ENCODE results near the gene SMLR1. TPM values are rescaled to one million over a fixed set of nuclear protein-coding genes. Genes with fewer than 3 reads are reported as not detected.
"Not testable (repeated sequence)": the region's sequence is repeated elsewhere in the genome, so short reads cannot be mapped to it uniquely, and the experiment has no call there.

Gene SMLR1
- total RNA-seq, 1 donor = not detected

- Histone ChIP-seq H3K9me3 (ENCODE audit: low read depth, low read length) (no peaks in the 10 kb centered on the region), H3K36me3 (ENCODE audit: insufficient read depth, low read length) (no peaks in the 10 kb centered on the region), H4K20me1 (ENCODE audit: insufficient read depth, low read length) (no peaks in the 10 kb centered on the region), H3K4me2 (ENCODE audit: insufficient read depth, low read length) (no peak overlapping the region), H3K4me3 (ENCODE audit: insufficient read depth, low read length) (no peak overlapping the region), H3K79me2 (ENCODE audit: insufficient read depth, low read length) (no peaks in the 10 kb centered on the region), H3K27ac (ENCODE audit: low read depth, low read length) (no peak overlapping the region), H3K27me3 (ENCODE audit: insufficient read depth, low read length) (no peaks in the 10 kb centered on the region), H3K4me1 (ENCODE audit: insufficient read depth, low read length) (peaks cover 6% of the 10 kb centered on the region), H2AFZ (ENCODE audit: low read length) (no peak overlapping the region)
- TF ChIP-seq CTCF (IDR thresholded peaks at IDR 0.05; ENCODE audit: extremely low read depth, low read depth, low read length) = no peak
- DNase-seq (ENCODE audit: insufficient read length, low spot score, missing footprints) = no peak
Measured at GRCh38 chr6:130794010-130794697, 33.1 kb upstream of the SMLR1 start.

GRCh38 chr6:130794738-130795137 is 32.5 kb upstream of the SMLR1 start:
- no peak for TF ChIP-seq CTCF (IDR thresholded peaks at IDR 0.05; ENCODE audit: extremely low read depth, low read depth, low read length)
- peaks cover 6% of the 10 kb centered on the region for H3K4me1 ChIP-seq (ENCODE audit: insufficient read depth, low read length)
- DNase-seq (ENCODE audit: insufficient read length, low spot score, missing footprints) = no peak
- H3K27me3 ChIP-seq (ENCODE audit: insufficient read depth, low read length) = no peaks in the 10 kb centered on the region
- H3K4me3 ChIP-seq (ENCODE audit: insufficient read depth, low read length) = no peak overlapping the region
- no peaks in the 10 kb centered on the region for H3K79me2 ChIP-seq (ENCODE audit: insufficient read depth, low read length)
- no peak overlapping the region for H3K27ac ChIP-seq (ENCODE audit: low read depth, low read length)
- H3K9me3 ChIP-seq (ENCODE audit: low read depth, low read length) = no peaks in the 10 kb centered on the region
- no peaks in the 10 kb centered on the region for H3K36me3 ChIP-seq (ENCODE audit: insufficient read depth, low read length)
- no peak overlapping the region for H3K4me2 ChIP-seq (ENCODE audit: insufficient read depth, low read length)
- H2AFZ ChIP-seq (ENCODE audit: low read length) = no peak overlapping the region
- H4K20me1 ChIP-seq (ENCODE audit: insufficient read depth, low read length) = no peaks in the 10 kb centered on the region

GRCh38 chr6:130796313-130796905 is 30.8 kb upstream of the SMLR1 start:
- H3K36me3 ChIP-seq (ENCODE audit: insufficient read depth, low read length) = no peaks in the 10 kb centered on the region
- H2AFZ ChIP-seq (ENCODE audit: low read length) = no peak overlapping the region
- no peaks in the 10 kb centered on the region for H4K20me1 ChIP-seq (ENCODE audit: insufficient read depth, low read length)
- H3K79me2 ChIP-seq (ENCODE audit: insufficient read depth, low read length) = no peaks in the 10 kb centered on the region
- H3K9me3 ChIP-seq (ENCODE audit: low read depth, low read length) = no peaks in the 10 kb centered on the region
- H3K4me3 ChIP-seq (ENCODE audit: insufficient read depth, low read length) = no peak overlapping the region
- TF ChIP-seq CTCF (IDR thresholded peaks at IDR 0.05; ENCODE audit: extremely low read depth, low read depth, low read length) = no peak
- peak; percentile 80 for DNase-seq (ENCODE audit: insufficient read length, low spot score, missing footprints)
- peaks cover 6% of the 10 kb centered on the region for H3K4me1 ChIP-seq (ENCODE audit: insufficient read depth, low read length)
- H3K27me3 ChIP-seq (ENCODE audit: insufficient read depth, low read length) = no peaks in the 10 kb centered on the region
- no peak overlapping the region for H3K4me2 ChIP-seq (ENCODE audit: insufficient read depth, low read length)
- H3K27ac ChIP-seq (ENCODE audit: low read depth, low read length) = no peak overlapping the region

- H2AFZ ChIP-seq (ENCODE audit: low read length) = peak overlapping the region; percentile 45
- H4K20me1 ChIP-seq (ENCODE audit: insufficient read depth, low read length) = no peaks in the 10 kb centered on the region
- H3K27ac ChIP-seq (ENCODE audit: low read depth, low read length) = no peak overlapping the region
- no peaks in the 10 kb centered on the region for H3K36me3 ChIP-seq (ENCODE audit: insufficient read depth, low read length)
- TF ChIP-seq CTCF (IDR thresholded peaks at IDR 0.05; ENCODE audit: extremely low read depth, low read depth, low read length) = no peak
- no peaks in the 10 kb centered on the region for H3K9me3 ChIP-seq (ENCODE audit: low read depth, low read length)
- H3K4me3 ChIP-seq (ENCODE audit: insufficient read depth, low read length) = no peak overlapping the region
- no peaks in the 10 kb centered on the region for H3K27me3 ChIP-seq (ENCODE audit: insufficient read depth, low read length)
- peaks cover 6% of the 10 kb centered on the region for H3K4me1 ChIP-seq (ENCODE audit: insufficient read depth, low read length)
- peak; percentile 25 for DNase-seq (ENCODE audit: insufficient read length, low spot score, missing footprints)
- H3K4me2 ChIP-seq (ENCODE audit: insufficient read depth, low read length) = no peak overlapping the region
- no peaks in the 10 kb centered on the region for H3K79me2 ChIP-seq (ENCODE audit: insufficient read depth, low read length)
Measured at GRCh38 chr6:130797061-130797460, 30.1 kb upstream of the SMLR1 start.

GRCh38 chr6:130801368-130801767 is 25.8 kb upstream of the SMLR1 start:
- not testable (repeated sequence) for DNase-seq (ENCODE audit: insufficient read length, low spot score, missing footprints); H3K9me3 ChIP-seq (ENCODE audit: low read depth, low read length); H3K36me3 ChIP-seq (ENCODE audit: insufficient read depth, low read length); H2AFZ ChIP-seq (ENCODE audit: low read length); H3K79me2 ChIP-seq (ENCODE audit: insufficient read depth, low read length); H3K27me3 ChIP-seq (ENCODE audit: insufficient read depth, low read length); H3K27ac ChIP-seq (ENCODE audit: low read depth, low read length); H3K4me2 ChIP-seq (ENCODE audit: insufficient read depth, low read length); H3K4me3 ChIP-seq (ENCODE audit: insufficient read depth, low read length); H3K4me1 ChIP-seq (ENCODE audit: insufficient read depth, low read length); H4K20me1 ChIP-seq (ENCODE audit: insufficient read depth, low read length)
